NOMO-1 treated with dmso at 0.1 percent for 144 hours (cell line): ENCODE measurements around the gene EPS8L3.
"Not testable (repeated sequence)": the region's sequence is repeated elsewhere in the genome, so short reads cannot be mapped to it uniquely, and the experiment has no call there.

Experiments used
- DNase-seq: peaks from one replicate; lab custom pipeline; 2025; ENCODE audit not compliant: unreplicated experiment; lab: John Stamatoyannopoulos, UW

Gene EPS8L3, protein sequence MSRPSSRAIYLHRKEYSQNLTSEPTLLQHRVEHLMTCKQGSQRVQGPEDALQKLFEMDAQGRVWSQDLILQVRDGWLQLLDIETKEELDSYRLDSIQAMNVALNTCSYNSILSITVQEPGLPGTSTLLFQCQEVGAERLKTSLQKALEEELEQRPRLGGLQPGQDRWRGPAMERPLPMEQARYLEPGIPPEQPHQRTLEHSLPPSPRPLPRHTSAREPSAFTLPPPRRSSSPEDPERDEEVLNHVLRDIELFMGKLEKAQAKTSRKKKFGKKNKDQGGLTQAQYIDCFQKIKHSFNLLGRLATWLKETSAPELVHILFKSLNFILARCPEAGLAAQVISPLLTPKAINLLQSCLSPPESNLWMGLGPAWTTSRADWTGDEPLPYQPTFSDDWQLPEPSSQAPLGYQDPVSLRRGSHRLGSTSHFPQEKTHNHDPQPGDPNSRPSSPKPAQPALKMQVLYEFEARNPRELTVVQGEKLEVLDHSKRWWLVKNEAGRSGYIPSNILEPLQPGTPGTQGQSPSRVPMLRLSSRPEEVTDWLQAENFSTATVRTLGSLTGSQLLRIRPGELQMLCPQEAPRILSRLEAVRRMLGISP

DNA sequence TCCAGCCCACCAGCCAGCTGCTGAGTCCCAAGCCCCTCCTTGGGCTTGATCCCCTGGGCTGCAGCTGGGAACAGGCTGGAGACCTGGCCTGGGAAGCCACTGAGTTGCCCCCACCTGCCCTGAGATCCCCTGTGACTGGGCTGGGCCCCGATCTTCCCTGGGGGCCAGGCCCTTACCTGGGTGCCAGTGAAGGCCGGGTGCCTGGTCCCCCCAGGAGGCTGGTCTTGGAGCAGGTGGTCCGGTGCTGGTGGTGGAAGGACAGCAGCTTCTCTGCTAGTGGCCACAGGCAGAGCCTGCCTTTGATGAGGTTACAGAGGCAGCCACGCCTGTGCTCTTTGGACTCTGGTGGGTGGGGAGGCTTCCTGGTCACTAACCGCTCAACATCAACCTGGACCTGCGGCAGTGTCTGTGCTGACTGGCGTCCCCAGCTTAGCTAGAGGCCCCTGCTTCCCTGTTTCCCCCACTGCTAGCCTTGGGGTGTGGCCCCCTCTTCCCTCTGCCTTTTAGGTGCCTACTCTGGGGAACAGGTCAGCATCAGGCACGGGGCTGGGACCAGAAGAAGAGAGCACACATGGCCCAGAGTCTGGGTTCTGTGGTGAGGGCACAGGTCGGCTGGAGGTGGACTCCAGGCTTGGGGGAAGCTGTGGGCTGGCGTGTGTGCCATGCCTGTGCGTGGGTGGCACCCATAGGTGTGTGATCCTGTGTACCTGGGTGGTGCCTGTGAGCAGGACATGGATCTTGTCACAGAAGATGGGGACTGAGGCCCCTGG, at the start of gene EPS8L3:
TSS of gene EPS8L3 (minus strand) at position 278 of the 770 bp plus-strand sequence. CDS start 2,174 bp downstream, outside the sequence.
- DNase-seq, result no peak

DNA sequence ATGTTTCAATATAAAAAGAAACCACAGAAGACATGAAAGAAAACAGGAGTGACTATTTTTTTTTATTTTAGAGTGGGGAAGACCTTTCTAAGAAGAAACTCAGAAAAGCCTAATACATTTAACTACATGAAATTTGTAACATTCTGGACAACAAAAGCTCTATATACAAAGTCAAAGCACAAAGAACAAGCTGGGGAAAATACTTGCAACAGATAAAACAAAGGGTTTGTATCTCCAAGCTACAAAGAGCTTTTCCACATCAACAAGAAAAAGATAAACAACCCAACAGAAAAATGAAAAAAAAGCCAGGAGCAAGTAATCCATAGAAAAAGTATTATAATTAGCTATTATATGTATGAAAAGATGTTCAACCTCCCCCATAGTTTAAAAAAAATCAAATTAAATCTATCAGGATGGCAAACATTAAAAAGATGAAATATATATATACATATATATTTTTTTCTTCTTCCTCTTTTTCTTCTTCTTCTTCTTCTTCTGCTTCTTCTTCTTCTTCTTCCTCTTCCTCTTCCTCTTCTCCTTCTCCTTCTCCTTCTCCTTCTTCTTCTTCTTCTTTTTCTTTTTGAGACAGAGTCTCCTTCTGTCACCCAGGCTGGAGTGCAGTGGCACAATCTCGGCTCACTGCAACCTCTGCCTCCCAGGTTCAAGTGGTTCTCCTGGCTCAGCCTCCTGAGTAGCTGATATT, 49.1 kb upstream of the EPS8L3 start:
- DNase-seq, result no peak

DNA sequence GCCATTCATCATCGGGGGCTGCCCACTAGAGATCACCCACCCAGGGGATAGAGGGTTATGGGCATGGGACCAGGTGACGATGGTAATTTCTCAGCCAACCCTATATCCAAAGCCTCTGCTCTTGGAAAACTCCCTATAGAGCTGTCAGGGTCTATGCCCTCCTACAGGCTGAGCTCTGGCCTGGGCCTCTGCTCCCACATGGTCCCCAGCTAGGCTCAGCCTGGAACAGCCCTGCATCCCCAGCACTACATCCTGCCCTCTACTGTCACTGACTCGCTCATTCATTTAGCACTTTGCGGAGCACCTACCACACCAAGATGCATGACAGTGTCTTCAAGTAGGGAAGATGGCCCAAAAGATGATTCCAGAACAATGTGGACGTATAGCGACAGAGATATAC, 45.0 kb upstream of the EPS8L3 start:
- no peak for DNase-seq

DNA sequence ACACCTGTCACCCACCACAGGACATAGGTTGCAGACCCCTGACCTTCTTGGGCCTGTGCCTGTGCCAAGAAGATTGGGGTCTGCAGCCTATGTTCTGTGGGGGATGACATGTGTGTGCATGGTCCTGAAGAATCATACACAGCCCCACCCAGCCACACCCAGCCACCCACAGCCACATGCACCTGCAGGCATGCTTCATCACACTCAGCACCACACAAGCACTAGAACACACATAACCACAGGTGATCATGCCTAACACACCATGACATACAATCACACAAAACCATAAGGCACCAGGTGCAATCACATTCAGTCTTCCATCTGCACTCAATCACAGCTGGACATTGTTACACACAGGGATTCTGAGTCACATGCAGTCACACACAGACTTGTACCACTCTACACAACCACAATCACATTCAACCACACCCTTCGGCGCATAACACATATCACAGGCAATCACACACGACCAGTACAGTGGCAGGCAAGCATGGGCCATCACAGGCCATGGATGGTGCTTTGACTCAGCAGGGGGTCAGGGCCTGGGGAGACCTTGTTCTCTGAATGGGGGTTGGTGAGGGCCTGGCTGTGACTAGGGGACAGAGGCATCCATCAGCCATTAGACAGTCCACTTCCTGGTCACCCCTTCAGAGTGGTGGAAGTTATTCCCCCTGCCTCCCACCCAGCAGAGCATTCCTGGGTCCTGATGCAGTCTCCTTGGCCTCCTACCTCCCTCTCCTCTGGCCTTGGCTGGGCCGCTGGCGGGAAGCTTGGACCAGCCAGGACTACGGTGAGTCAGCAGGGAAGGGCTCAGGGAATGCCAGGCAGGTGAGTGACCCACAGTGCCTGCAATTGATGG, 44.3 kb upstream of the EPS8L3 start:
- DNase-seq, result no peak

DNA sequence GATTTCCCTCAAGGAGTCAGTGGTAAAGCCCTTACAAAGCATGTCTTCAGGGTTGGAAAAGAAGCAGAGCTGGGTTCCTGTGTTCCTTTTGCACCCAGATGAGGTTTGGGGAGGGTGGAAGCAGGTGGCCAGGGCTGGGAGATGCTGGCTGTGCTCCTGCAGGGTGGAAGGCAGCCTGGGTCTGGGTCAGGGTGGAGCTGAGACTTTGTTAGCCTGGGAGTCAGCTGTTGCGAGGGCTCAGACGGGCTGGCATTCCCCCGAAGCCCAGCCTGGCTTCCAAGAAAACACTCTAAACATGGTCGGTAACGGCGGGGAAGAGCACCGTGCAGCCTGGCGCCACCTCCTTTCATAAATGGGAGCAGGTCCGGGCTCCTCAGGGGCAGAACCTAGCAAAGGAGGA, 43.7 kb upstream of the EPS8L3 start:
- DNase-seq, result no peak

DNA sequence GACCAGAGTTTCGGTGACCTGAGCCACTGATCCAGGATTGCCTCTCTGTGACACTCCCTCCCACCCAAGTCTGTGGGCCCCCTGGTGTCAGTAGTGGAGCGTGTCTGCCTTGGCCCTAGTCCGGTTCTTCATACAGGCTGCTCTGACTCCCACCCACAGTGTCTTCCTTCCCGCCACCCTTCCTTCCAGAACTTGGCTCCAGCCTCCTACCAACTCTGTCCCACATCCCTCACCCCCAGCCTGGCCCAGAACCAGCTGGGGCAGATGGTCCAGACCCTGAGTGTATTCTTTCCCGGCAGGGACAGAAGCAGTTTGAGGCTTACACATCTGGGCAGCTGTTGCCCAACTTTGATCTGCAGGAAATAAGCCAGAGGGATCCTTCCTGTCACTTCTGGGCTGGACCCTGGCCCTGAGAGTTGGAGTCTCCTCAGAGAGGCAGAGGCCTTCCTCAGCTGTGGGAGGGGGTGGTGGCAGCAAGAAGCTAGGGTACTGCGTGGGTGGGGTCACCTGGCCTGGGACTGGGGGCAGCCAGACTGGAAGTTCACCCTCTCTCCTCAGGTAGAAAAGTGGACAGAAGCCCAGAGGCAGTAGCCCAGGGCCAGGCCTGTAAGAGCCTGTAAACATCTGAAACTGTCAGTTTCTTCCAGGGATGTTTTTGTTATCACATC, 43.1 kb upstream of the EPS8L3 start:
- no peak for DNase-seq

DNA sequence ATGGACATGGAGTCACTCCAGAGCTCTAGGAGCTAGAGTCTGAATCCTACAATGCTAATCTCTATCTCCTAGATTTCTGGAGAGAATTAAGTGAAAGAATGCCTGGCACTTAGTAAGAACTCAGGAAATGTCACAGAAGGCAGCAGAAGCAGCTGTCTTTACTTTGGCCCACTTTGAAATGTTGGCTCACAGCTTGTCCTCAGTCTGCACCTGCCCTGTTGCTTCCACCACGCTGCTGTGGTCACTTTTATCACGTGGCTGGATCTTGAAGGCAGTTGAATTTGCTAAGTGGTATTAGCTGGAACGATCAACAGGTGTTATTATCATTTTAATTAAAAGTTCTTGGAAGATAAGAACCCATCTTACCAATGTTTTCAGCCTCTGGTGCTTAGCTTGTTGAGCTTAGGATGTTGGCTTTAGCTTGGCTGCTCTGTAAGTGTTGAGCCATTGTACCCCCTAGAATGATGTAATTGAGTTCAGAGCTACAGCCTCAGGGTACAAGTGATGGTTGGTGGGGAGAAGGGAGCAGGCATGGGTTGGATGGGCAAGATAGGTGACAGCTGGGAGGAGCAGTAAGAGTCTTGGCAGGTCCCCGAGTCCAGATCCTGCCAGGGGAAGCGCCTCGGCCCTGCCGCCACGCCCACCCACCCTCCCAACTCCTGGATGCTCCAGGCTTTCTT, 41.9 kb upstream of the EPS8L3 start:
- no peak for DNase-seq

DNA sequence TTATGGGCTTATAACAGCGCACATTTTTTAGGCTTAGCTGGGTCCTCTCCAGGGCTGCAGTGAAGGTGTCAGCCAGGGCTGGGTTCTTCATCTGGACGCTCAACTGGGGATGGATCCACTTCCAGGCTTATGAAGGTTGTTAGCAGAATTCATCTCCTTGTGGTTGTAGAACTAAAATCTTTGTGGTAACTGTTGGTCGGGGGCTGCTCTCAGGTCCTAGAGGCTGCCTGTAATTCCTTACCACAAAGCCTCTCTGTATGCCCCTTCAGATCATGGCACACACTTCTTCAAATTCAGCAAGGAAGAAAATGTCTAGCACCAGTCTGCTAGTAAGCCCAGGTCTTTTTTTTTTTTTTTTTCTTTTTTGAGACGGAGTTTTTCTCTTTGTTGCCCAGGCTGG, 40.9 kb upstream of the EPS8L3 start:
- DNase-seq, result no peak

DNA sequence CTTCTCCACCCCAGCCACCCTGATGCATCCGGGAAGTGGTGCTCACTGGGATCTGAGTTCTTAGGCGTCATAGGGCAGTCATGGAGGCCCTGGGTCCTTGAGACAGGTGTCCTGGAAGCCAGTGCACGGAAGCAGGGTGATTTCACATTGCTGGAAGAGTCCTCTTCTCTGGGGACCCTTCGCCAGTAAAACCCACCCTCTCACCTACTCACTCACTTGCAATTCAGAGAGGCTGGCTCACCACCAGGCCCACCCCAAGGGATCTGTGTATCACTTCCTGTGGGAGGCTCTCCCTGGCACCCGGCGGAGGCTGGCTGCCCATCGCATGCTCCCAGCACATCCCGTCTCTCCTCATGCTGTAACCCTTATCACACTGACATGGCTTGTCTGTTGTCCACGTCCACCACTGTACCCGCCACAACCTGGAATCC, 40.2 kb upstream of the EPS8L3 start:
- DNase-seq, result no peak

DNA sequence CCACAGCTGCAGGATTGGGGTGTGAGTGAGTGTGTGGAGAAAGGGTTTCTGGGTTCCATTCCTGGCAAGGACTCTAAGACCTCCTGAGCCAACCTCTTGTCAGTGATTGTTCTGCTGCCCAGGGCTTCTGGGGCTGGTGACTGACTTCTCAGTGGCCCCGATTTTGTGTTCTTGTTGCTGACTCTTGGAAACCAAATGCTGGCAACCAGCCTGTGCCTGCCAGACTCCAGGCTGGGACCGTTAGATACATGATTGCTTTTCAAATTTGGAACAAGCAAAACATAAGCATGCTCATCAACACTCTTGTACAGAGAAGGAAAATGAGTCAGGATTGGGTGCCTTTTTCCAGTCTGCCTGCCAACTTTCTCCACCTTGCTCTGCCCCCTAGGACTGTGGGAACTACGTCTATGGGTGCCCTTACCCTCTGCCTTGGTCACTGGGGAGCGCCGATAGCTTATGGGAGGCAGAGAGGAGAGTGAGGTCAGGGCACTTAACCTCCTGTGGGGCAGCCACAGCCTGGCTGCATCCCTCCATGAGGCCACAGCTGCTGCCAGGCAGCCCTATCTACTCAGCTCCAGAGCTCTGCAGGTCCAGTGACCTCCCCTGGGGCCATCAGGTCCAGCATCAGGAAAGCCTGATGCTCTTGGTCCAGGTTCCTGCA, 39.3 kb upstream of the EPS8L3 start:
- DNase-seq, result no peak

DNA sequence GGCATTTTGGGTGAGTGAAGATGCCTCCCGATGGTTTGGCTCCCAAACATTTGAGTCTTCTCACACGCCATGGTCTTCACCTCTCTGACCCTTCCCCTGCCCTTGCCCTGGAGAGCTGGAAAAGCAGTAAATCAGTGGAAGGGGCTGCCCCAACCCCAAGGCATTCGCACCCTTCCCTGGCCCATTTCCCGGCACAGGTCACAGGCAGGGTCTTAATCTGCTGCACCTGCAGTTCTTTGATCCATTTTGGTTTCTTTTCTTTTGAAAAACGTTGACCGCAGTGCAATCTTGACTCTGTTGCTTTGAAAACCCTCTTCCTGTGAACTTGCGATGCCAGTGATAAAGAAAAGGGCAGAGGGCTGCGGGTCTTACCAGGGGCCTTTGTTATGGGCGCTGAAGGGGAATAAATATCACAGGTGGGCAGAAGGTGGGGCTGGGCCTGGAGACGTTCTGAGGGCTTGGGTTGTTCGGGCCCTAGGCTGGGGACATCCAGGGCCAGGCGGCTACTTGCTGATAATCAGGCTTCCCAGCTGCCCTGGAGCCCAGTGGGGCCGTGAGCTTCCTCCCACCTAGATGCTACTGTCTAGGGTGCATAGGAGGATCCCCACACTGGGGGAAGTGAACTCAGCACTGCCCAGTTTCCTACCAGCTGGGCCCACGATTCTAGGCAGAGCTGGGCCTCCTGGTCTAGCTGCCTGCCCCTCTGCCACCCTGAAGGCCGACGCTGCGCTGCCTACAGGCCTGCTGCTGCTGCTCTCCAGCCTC, 38.6 kb upstream of the EPS8L3 start:
- no peak for DNase-seq

DNA sequence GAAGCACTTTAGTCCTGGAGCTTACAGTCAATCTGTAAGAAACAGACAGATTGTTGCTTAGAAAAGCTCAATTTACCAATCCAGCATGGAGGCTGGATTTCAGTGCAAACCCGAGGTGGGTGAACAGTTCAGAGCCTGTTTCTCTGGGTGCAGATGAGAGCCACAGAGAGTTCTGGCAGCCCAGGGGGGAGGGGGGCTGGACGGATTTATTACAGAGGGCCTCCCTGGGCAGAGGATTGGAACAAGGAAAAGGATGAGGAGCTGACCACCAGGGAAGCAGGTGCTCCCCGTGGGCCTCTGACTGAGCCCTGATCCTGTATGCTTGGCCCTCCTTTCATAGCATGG, 38.0 kb upstream of the EPS8L3 start:
- no peak for DNase-seq

DNA sequence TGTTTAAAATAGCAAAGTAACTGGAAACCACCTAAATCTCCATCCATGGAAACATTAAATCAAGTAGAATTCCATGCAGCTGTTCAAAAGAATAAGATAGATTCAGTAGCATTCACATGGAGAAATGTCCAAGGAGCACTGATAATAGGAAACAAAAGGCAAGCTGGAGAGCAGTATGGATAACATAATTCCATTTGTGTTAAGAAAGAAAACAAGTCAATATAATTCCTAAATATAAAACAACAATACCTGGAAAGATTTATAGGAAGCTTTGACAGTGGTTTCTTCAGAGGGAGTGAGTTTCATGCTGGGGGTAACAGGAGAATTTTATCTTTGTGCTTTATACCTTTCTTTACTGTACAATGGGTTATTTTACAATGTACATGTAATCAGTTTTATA, 36.6 kb upstream of the EPS8L3 start:
- DNase-seq, result no peak

DNA sequence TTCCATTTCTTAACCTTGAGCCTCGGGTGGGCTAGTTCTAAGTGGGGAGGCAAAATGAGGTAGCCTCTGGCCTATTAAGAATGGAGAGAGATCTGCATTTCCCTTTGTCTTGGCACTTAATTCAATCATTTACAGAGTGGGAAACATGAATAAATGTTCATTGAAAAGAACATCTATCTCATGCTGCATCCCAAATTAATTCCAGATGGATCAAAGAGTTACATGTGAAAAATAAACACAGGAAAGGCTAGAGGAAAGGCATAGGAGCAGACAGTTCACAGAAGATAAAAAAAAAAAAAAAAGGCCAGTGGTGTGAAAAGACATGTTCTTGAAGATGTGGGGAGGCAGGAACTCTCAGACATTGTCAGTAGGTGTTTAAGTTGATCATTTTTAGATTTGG, 35.7 kb upstream of the EPS8L3 start:
- no peak for DNase-seq

DNA sequence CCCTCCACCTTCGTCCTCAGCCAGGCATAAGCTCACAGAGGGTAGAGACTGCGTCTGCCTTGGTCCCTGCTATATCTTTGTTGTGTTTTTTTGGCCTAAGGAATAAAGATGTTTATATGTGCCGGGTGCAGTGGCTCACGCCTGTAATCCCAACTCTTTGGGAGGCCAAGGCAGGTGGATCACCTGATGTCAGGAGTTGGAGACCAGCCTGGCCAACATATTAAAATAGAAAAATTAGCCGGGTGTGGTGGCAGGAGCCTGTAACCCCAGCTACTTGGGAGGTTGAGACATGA, 33.5 kb upstream of the EPS8L3 start:
- DNase-seq, result not testable (repeated sequence)

DNA sequence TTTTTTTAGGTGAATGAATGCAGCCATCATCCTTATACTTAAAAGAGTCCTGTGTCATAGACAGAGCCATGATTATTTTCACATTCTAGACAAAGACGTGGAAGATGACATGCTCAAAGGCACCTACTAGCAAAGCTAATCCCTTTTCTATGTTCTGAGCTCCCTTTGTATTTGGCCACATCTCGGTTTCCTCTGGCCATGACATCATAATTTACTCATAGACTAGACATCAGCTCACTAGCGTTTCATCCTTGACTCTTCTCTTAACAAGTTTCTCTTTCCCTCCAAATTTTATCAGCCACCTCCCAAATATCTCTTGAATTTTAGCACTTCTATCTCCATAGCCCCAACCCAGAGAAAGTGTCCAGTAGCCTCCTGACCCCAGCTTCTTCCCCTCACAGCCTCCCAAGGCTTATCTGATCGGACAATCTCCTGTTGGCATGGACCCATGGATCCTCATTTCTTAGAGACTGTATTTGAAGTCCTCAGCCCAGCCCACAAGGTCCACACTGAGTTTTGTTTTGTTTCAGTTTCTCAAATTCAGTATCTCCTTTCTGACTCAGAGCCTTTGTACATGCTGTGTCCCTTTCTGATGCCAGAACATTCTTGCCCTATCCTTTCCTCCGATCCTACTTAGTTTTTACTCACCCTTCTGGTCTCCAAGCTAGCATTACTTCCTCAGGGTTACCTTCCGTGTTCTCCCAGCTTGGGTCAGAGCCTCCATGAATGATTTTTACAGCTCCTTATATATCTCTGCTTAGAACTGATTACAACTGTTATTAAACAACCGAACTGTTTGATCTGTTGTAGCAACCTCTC, 33.0 kb upstream of the EPS8L3 start:
- no peak for DNase-seq

DNA sequence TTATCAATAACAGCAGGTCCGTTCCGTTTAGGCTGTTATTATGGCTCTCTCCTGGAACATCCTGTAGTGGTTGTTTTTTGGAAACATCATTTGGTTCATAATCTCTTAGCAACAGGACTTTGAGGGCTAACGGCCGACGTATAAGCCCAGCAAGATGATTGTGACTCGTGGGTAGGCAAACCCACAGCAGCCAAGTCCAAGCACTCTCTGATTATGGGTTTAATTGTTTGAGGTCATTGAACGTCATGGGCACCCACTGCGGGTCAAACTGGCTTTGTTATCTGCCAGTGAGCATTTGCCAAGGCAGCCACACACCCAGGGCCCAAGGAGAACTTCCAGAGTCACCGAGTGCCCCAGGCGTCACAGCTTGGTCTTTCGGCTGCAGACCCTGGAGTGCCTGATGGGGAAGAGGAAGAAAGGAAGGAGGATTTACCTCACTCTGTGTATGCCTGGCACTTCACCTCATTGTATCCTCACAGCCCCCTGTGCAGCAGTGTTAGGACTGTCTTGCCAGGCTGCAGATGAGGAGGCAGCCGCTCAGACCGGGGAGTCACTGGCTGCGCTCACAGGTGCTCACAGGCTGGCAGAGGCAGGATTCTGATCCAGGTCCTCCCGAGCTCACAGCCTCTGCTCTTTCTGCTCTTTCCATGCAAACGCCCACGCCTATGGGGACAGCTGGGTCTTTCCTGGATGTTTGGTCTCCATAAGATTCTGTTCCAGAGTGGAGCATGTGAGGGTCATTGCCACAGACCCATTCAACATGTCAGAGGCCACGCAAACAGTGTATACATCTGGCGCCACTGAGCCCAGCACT, 30.8 kb upstream of the EPS8L3 start:
- DNase-seq, result no peak
